Measurements from ENCODE around the gene KRTAP21-2. TPM values are rescaled to one million over a fixed set of nuclear protein-coding genes. Genes with fewer than 3 reads are reported as not detected.

KRTAP21-2 gene
- not detected in 5 replicates for total RNA-seq (2022; extraction: Qiagen RNA extraction)

DNA sequence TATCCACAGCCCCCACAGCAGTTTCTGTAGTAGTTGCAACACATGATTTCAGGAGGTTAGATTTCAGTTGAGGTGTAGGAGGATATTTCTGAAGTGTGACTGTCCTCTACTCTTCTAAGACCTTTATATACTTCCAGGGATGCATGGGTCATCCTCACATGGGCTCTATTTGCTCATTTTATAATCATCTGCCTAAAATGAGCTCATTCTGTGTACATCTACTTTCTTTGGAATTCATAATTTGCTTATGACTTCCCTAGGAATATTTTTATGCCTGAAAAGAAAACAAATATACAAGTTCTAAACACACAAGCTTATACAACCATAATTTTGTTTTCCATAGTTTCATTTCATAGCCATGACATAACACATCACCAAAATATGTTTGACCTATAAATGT lies at the start of gene KRTAP21-2:
Gene KRTAP21-2 (minus strand): TSS at position 101 of the 400 bp plus-strand sequence. CDS start 57 bp downstream, at position 44.

DNA sequence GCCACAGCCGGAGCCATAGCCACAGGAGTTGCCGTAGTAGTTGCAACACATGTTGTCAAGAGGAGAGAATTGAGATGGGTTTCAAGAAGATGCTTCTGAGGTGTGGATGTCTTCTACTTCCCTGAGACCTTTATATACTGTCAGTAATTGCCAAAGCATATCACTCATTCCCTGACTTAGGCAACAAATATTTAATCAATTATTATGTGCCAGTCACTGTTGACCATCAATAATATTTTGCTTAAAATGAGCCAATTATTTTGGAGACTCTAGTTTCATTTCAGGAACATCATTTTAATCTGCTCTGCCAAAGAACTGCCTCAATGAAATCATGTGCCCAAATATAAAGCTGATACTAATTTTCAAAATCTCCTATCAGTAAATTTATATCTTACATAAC lies 8.3 kb upstream of the KRTAP21-2 start, which contains the start of gene KRTAP21-1:
Gene KRTAP21-1 (minus strand): TSS at position 101 of the 400 bp plus-strand sequence. CDS start 50 bp downstream, at position 51.

DNA sequence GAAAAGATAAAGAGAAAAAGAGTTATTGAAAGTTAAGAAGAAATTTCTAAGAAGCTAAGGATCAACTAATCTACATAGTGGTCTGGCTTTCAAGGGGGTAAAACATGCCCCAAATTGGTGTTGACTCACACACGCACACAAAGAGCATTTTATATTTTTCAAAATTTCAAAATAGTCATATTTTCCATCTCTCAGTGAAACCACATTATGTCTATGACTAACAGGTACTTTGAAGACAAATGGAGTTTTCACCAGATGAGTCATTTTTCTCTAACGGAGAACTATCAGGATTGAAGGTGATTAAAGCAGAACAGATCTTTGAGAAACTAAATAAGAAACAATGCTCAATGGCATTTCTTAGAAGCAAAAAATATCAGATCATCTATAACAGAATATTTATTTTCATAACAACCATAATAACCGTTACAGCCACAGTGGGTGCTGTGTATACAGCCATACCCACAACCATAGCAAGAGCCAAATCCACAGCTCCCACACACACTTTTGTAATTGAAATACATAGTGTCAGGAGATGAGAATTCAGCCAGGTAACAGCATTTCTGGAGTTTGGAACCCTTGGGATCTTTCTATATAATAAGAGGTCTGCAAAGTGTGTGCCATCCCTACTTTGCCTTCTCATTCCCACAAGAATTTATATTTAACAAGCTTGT lies 28.7 kb downstream of the KRTAP21-2 start, which contains the start of gene KRTAP21-3:
Gene KRTAP21-3 (minus strand): TSS at position 539 of the 671 bp plus-strand sequence. CDS start 18 bp downstream, at position 521.

Other genes with a start within 250 kb of the KRTAP21-2 start
- gene KRTAP19-5, start 245.1 kb downstream of the KRTAP21-2 start, total RNA-seq (2022; extraction: Qiagen RNA extraction), result not detected in 5 replicates
- not detected in 5 replicates for gene KRTAP19-6, start 205.4 kb downstream of the KRTAP21-2 start, total RNA-seq (2022; extraction: Qiagen RNA extraction)
- not detected in 5 replicates for gene KRTAP19-7, start 185.9 kb downstream of the KRTAP21-2 start, total RNA-seq (2022; extraction: Qiagen RNA extraction)
- gene KRTAP22-2, start 156.9 kb downstream of the KRTAP21-2 start, total RNA-seq (2022; extraction: Qiagen RNA extraction), result not detected in 5 replicates
- not detected in 5 replicates for gene KRTAP6-3, start 154.8 kb downstream of the KRTAP21-2 start, total RNA-seq (2022; extraction: Qiagen RNA extraction)
- gene KRTAP6-2, start 148.4 kb downstream of the KRTAP21-2 start, total RNA-seq (2022; extraction: Qiagen RNA extraction), result not detected in 5 replicates
- not detected in 5 replicates for gene KRTAP22-1, start 146.2 kb downstream of the KRTAP21-2 start, total RNA-seq (2022; extraction: Qiagen RNA extraction)
- gene KRTAP6-1, start 133.3 kb downstream of the KRTAP21-2 start, total RNA-seq (2022; extraction: Qiagen RNA extraction), result not detected in 5 replicates
- not detected in 5 replicates for gene KRTAP20-1, start 130.8 kb downstream of the KRTAP21-2 start, total RNA-seq (2022; extraction: Qiagen RNA extraction)
- not detected in 5 replicates for gene KRTAP20-4, start 126.6 kb downstream of the KRTAP21-2 start, total RNA-seq (2022; extraction: Qiagen RNA extraction)
- not detected in 5 replicates for gene KRTAP20-2, start 112.1 kb downstream of the KRTAP21-2 start, total RNA-seq (2022; extraction: Qiagen RNA extraction)
- not detected in 5 replicates for gene KRTAP20-3, start 104.4 kb downstream of the KRTAP21-2 start, total RNA-seq (2022; extraction: Qiagen RNA extraction)
- gene KRTAP21-3, start 28.5 kb downstream of the KRTAP21-2 start, total RNA-seq (2022; extraction: Qiagen RNA extraction), result not detected in 5 replicates
- not detected in 5 replicates for gene KRTAP21-1, start 8.2 kb upstream of the KRTAP21-2 start, total RNA-seq (2022; extraction: Qiagen RNA extraction)
- gene KRTAP8-1, start 66.0 kb upstream of the KRTAP21-2 start, total RNA-seq (2022; extraction: Qiagen RNA extraction), result not detected in 5 replicates
- gene KRTAP7-1, start 82.5 kb upstream of the KRTAP21-2 start, total RNA-seq (2022; extraction: Qiagen RNA extraction), result not detected in 5 replicates
- gene KRTAP11-1, start 134.3 kb upstream of the KRTAP21-2 start, total RNA-seq (2022; extraction: Qiagen RNA extraction), result not detected in 5 replicates